Measurements from ENCODE around the gene TMEM203.

DNA sequence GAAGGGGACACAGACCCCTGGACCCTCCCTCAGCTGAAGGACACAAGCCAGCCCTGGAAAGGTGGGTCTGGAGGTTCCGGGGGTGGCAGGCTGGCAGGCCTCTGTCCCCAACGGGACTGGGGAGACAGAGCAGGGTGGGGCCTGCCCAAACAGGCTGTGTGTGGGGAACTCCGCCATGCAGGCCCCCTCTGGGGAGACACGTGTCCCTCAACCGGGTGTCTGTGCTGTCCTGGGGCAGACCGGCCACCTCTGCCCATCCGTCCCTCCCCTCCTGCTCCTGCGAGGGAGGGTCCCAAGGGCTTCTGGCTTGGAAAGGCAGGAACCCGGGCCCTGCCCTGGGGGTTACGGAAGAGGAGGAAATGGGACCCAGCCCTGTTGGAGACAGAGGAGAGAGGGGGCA, 26.7 kb upstream of the TMEM203 start:
- TF ChIP-seq, protein P1, sequence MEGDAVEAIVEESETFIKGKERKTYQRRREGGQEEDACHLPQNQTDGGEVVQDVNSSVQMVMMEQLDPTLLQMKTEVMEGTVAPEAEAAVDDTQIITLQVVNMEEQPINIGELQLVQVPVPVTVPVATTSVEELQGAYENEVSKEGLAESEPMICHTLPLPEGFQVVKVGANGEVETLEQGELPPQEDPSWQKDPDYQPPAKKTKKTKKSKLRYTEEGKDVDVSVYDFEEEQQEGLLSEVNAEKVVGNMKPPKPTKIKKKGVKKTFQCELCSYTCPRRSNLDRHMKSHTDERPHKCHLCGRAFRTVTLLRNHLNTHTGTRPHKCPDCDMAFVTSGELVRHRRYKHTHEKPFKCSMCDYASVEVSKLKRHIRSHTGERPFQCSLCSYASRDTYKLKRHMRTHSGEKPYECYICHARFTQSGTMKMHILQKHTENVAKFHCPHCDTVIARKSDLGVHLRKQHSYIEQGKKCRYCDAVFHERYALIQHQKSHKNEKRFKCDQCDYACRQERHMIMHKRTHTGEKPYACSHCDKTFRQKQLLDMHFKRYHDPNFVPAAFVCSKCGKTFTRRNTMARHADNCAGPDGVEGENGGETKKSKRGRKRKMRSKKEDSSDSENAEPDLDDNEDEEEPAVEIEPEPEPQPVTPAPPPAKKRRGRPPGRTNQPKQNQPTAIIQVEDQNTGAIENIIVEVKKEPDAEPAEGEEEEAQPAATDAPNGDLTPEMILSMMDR (IDR thresholded peaks at IDR 0.05), result no peak
- TF ChIP-seq POLR2AphosphoS5 (IDR thresholded peaks at IDR 0.05) (no peak), POLR2A (IDR thresholded peaks at IDR 0.05; ENCODE audit: low read depth) (no peak), EP300 (IDR thresholded peaks at IDR 0.05) (no peak)

Measured in esophagus muscularis mucosa (tissue), 4 donors.